ENCODE measurements around the gene EYS.

DNA sequence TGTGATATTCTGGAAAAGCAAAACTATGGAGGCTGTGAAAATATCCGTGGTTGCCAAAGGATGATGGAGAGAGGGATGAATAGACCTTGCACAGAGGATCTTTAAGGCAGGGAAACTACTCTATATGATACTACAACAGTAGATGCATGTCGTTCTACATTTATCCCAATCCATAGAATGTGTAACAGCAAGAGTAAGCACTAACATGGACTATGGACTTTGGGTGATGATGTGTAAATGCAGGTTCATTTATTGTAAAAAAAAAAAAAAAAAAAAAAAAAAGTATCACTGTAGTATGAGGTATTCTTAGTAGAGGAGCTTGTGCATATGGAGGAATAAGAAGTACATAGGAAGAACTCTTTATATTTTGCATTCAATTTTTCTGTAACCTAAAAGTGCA, 1563.9 kb downstream of the EYS start:
- TF ChIP-seq RAD21 (IDR thresholded peaks at IDR 0.05), result no peak
- no peak for TF ChIP-seq HNF4G (IDR thresholded peaks at IDR 0.05)
- TF ChIP-seq, protein P1, sequence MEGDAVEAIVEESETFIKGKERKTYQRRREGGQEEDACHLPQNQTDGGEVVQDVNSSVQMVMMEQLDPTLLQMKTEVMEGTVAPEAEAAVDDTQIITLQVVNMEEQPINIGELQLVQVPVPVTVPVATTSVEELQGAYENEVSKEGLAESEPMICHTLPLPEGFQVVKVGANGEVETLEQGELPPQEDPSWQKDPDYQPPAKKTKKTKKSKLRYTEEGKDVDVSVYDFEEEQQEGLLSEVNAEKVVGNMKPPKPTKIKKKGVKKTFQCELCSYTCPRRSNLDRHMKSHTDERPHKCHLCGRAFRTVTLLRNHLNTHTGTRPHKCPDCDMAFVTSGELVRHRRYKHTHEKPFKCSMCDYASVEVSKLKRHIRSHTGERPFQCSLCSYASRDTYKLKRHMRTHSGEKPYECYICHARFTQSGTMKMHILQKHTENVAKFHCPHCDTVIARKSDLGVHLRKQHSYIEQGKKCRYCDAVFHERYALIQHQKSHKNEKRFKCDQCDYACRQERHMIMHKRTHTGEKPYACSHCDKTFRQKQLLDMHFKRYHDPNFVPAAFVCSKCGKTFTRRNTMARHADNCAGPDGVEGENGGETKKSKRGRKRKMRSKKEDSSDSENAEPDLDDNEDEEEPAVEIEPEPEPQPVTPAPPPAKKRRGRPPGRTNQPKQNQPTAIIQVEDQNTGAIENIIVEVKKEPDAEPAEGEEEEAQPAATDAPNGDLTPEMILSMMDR (IDR thresholded peaks at IDR 0.05; ENCODE audit: low read depth, low read length, missing input control), result no peak
